CMK (cell line): ENCODE measurements around the gene EVA1C.
"Not testable (repeated sequence)": the region's sequence is repeated elsewhere in the genome, so short reads cannot be mapped to it uniquely, and the experiment has no call there.

ENCODE experiments used
- DNase-seq: peaks from one replicate; pipeline ENCODE4 v3.0.0-alpha.2; 2010; ENCODE audit warnings: low read depth

The EVA1C gene

GRCh38 chr21:32499249-32500055, 86.9 kb downstream of the EVA1C start:
- no peak for DNase-seq

GRCh38 chr21:32503641-32504040, 91.1 kb downstream of the EVA1C start:
- DNase-seq = not testable (repeated sequence)

GRCh38 chr21:32505767-32506166, 93.3 kb downstream of the EVA1C start:
- DNase-seq = not testable (repeated sequence)

GRCh38 chr21:32506411-32506965, 94.0 kb downstream of the EVA1C start:
- DNase-seq = not testable (repeated sequence)

GRCh38 chr21:32507342-32507919, 94.9 kb downstream of the EVA1C start:
- no peak for DNase-seq

- not testable (repeated sequence) for DNase-seq
Observed at GRCh38 chr21:32508036-32508435, 95.5 kb downstream of the EVA1C start.

- no peak for DNase-seq
Observed at GRCh38 chr21:32508558-32508957, 96.1 kb downstream of the EVA1C start.

GRCh38 chr21:32508975-32509374, 96.5 kb downstream of the EVA1C start:
- DNase-seq = not testable (repeated sequence)

- no peak for DNase-seq
Observed at GRCh38 chr21:32514275-32515055, 102.0 kb downstream of the EVA1C start.

GRCh38 chr21:32515874-32516273, 103.4 kb downstream of the EVA1C start:
- no peak for DNase-seq

GRCh38 chr21:32516756-32517649, 104.5 kb downstream of the EVA1C start:
- DNase-seq = peak; percentile 29

- no peak for DNase-seq
Observed at GRCh38 chr21:32519945-32520874, 107.7 kb downstream of the EVA1C start.

GRCh38 chr21:32520875-32521735, 108.6 kb downstream of the EVA1C start:
- no peak for DNase-seq

GRCh38 chr21:32521736-32522355, 109.3 kb downstream of the EVA1C start:
- no peak for DNase-seq

GRCh38 chr21:32523463-32523862, 111.0 kb downstream of the EVA1C start:
- DNase-seq = no peak

GRCh38 chr21:32523988-32524719, 111.6 kb downstream of the EVA1C start:
- no peak for DNase-seq

GRCh38 chr21:32525282-32525681, 112.8 kb downstream of the EVA1C start:
- DNase-seq = no peak

- no peak for DNase-seq
Observed at GRCh38 chr21:32529679-32530078, 117.2 kb downstream of the EVA1C start.
